ENCODE data around the gene FNBP1L. TPM values are rescaled to one million over a fixed set of nuclear protein-coding genes. Genes with fewer than 3 reads are reported as not detected.

The FNBP1L gene
- total RNA-seq, 8 experiments from 2014 or later = 4.8 to 189 (median 125) TPM

DNA sequence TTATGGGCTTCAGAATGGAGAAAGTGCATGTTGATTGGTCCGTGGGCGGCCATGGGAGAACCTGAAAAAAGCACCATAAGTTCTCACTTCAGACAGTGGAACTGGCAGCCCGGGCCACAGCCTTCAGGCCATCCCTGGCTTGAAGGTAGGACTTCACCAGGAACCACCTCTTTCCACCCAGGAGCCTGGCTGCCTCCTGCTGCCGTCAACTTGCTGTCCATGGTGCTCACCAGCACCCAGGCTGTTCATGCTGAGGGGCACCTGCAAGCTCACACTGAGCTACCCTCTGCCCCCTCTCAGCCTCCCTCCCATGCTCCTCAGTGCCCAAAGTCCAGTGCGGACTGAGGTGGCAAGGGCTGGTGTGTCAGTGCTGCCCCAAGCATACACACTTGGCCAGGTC, 12.9 kb upstream of the FNBP1L start:
- Histone ChIP-seq H3K4me1 (replicated peaks in 1 of 2) (no peaks in the 10 kb centered on the region), H3K27ac (no peak overlapping the region), H3K4me3 (no peak overlapping the region)
- in situ Hi-C loops (cut with MboI; ENCODE audit: low pct_unique_long_range_greater_than_20kb in 2 of 9, low sequenced_read_pairs in 9 of 9, unreplicated experiment in 9 of 9) = loop anchor here in 5 of 9 experiments (25.0 kb wide), 2 partner anchors 377 to 402 kb away; no protein-coding TSS in a partner anchor
- 73 to 96% (median 90%) methylated on average over 2 to 5 of the region's 5 CpGs; no CpG with 5 or more reads in 5 of the 10 experiments for WGBS, 10 experiments
- ATAC-seq (replicated peaks in 6 of 8) = peak in 1 of 8 experiments; percentile 49

DNA sequence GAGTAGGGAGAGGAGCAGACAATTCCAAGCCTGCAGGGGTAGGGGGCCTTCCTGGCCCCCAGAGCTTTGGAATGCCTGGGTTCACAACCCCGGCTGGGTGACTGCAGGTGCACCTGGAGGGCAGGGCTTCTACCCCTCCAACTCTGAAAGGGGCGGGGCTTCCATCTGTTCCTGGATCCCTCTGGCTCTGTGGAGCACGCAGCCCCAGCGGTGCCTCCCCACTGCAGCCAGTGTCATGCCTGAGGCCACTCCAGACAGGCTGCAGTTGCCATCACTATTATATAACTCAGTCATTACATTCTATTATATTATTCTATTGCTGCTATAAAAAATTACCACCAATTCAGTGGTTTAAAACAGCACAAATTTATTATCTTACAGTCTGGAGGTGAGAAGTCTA, 12.5 kb upstream of the FNBP1L start:
- WGBS, 10 experiments = 63 to 94% (median 80%) methylated on average over 1 to 4 of the region's 4 CpGs; no CpG with 5 or more reads in 3 of the 10 experiments
- in situ Hi-C loops (cut with MboI; ENCODE audit: low pct_unique_long_range_greater_than_20kb in 2 of 9, low sequenced_read_pairs in 9 of 9, unreplicated experiment in 9 of 9) = loop anchor here in 5 of 9 experiments (25.0 kb wide), 2 partner anchors 377 to 402 kb away; no protein-coding TSS in a partner anchor
- Histone ChIP-seq H3K27ac (no peak overlapping the region), H3K4me3 (no peak overlapping the region), H3K4me1 (replicated peaks in 1 of 2) (no peaks in the 10 kb centered on the region)
- peak in 2 of 8 experiments; percentile 13 to 20 for ATAC-seq (replicated peaks in 6 of 8)

DNA sequence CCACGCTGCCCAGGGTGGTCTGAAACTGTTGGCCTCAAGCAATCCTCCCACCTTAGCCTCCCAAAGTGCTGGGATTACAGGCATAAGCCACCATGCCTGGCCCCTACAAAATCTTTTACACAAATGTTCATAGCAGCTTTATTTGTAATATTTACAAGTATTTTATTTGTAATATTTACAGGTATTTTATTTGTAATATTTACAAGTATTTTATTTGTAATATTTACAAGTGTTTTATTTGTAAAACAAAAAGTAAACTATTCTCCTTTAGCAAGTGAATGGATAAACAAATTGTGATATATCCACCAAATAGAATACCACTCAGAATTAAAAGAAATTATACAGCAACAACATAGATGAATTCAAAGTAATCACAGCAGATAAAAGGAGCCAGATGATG, 11.4 kb upstream of the FNBP1L start:
- 0 to 100% (median 46%) methylated on average over 1 of the region's 1 CpG; no CpG with 5 or more reads in 4 of the 10 experiments for WGBS, 10 experiments
- Histone ChIP-seq H3K4me1 (replicated peaks in 1 of 2) (no peaks in the 10 kb centered on the region), H3K4me3 (no peak overlapping the region), H3K27ac (no peak overlapping the region)
- in situ Hi-C loops (cut with MboI; ENCODE audit: low pct_unique_long_range_greater_than_20kb in 2 of 9, low sequenced_read_pairs in 9 of 9, unreplicated experiment in 9 of 9) = loop anchor here in 5 of 9 experiments (25.0 kb wide), 2 partner anchors 376 to 401 kb away; no protein-coding TSS in a partner anchor
- no peak for ATAC-seq (replicated peaks in 6 of 8)

DNA sequence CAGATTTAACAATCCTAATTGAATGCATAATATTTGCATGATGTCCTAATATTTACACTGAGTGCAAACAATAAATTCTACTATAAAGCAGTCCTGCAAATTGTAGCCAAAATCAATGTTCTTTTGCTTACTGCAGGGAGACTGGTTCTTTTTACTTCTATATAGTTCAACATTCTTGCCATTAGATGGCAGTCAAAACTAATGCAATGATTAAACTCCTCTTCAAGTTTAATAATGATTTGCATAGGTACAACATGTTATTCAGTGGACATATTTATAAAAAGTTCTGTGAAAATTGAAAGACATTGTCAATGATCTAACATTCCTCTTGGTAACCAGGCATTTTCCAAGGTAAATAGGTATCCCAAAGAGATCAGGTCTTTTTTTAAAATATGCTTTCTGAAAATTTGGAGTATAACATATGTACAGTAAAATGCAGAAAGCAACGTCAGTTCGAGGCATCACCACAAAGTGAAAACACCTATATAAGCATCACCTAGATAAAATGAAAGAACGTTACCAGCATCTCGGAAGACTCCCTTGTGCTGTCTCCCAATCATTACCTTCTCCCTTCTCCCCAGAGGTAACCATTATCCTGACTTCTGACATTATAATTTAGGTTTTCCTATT, 9.8 kb upstream of the FNBP1L start:
- in situ Hi-C loops (cut with MboI; ENCODE audit: low pct_unique_long_range_greater_than_20kb in 2 of 9, low sequenced_read_pairs in 9 of 9, unreplicated experiment in 9 of 9) = loop anchor here in 5 of 9 experiments (25.0 kb wide), 2 partner anchors 374 to 399 kb away; no protein-coding TSS in a partner anchor

DNA sequence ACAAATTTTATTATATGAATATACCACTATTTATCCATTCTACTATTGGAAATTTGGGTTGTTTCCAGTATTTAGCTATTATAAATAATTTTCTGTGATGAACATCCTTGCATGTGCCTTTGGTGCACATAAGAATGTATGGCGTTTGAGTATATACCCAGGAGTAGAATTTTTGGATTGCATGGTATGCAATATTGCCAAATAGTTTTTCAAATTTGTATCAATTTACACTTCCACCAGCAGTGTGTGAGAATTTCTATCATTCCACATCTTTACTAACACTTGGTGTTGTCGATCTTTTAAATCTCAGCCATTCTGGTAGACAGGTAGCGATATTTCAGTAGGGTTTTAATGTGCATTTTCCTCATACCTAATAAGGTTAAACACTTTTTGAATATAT, 9.2 kb upstream of the FNBP1L start:
- in situ Hi-C loops (cut with MboI; ENCODE audit: low pct_unique_long_range_greater_than_20kb in 2 of 9, low sequenced_read_pairs in 9 of 9, unreplicated experiment in 9 of 9) = loop anchor here in 5 of 9 experiments (25.0 kb wide), 2 partner anchors 374 to 399 kb away; no protein-coding TSS in a partner anchor
- 38 to 85% (median 77%) methylated on average over 2 to 3 of the region's 3 CpGs for WGBS, 10 experiments
- peaks cover 0 to 5% of the 10 kb centered on the region in 2 donors for H3K4me1 ChIP-seq (replicated peaks in 1 of 2)

More for the DNA sequence above, 9.8 kb upstream of the FNBP1L start:
- Histone ChIP-seq H3K4me1 (replicated peaks in 1 of 2) (peaks cover 0 to 5% of the 10 kb centered on the region in 2 donors), H3K4me3 (no peak overlapping the region), H3K27ac (no peak overlapping the region)
- peak in 7 of 8 experiments; percentile 31 to 74 (median 50) for ATAC-seq (replicated peaks in 6 of 8)
- WGBS, 10 experiments = 0 to 63% (median 43%) methylated on average over 1 to 4 of the region's 4 CpGs

DNA sequence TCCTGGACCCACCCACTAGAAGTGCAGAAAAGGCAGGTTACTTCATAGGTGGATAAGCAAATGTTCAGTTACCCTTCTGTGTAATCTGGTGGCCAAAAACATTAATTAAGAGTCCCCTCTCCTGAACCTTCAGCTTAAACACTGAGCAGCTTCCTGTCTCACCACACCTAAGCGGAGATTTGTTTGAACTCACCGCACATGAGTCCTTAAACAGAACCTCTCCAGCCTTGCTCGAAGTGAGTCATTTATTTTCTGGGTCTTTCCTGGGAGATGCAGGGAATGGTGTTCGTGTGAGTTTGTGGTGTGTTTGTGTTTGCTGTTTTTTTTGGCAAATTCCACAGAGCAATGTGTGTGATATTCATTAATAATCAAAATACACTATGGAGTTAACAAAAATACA, 7.6 kb upstream of the FNBP1L start:
- H3K4me3 ChIP-seq = no peak overlapping the region
- ATAC-seq (replicated peaks in 6 of 8) = no peak
- 80 to 100% (median 93%) methylated on average over 1 to 4 of the region's 4 CpGs; no CpG with 5 or more reads in 1 of the 10 experiments for WGBS, 10 experiments
- H3K4me1 ChIP-seq (replicated peaks in 1 of 2) = peaks cover 0 to 5% of the 10 kb centered on the region in 2 donors
- no peak overlapping the region for H3K27ac ChIP-seq
- in situ Hi-C loops (cut with MboI; ENCODE audit: low pct_unique_long_range_greater_than_20kb in 2 of 9, low sequenced_read_pairs in 9 of 9, unreplicated experiment in 9 of 9) = loop anchor here in 5 of 9 experiments (25.0 kb wide), 2 partner anchors 372 to 397 kb away; no protein-coding TSS in a partner anchor

More for the DNA sequence above, 9.2 kb upstream of the FNBP1L start:
- no peak for ATAC-seq (replicated peaks in 6 of 8)
- no peak overlapping the region for H3K4me3 ChIP-seq
- no peak overlapping the region for H3K27ac ChIP-seq

DNA sequence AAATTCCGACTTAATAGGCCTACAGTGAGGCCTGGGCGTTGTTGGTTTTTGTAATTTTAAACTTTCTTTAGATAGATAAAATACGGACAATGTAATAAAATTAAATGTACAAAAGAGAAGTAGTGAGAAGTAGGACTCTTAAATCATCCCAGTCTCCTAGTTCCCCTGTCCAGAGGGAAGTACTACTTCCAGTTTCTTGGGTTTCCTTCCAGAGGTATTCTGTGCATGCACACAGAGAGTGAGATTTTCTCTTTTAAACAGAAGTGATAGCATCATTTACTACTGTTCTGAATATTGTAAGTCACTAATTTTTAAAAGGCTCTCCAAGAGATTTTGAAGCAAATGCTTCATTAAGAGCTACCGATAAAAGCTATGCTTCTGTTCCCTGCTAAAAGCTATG, 7.2 kb upstream of the FNBP1L start:
- no peak overlapping the region for H3K4me3 ChIP-seq
- no peak overlapping the region for H3K27ac ChIP-seq
- 74 to 95% (median 88%) methylated on average over 1 to 4 of the region's 4 CpGs for WGBS, 10 experiments
- in situ Hi-C loops (cut with MboI; ENCODE audit: low pct_unique_long_range_greater_than_20kb in 2 of 9, low sequenced_read_pairs in 9 of 9, unreplicated experiment in 9 of 9) = loop anchor here in 5 of 9 experiments (25.0 kb wide), 2 partner anchors 372 to 397 kb away; no protein-coding TSS in a partner anchor
- peaks cover 0 to 5% of the 10 kb centered on the region in 2 donors for H3K4me1 ChIP-seq (replicated peaks in 1 of 2)
- no peak for ATAC-seq (replicated peaks in 6 of 8)

DNA sequence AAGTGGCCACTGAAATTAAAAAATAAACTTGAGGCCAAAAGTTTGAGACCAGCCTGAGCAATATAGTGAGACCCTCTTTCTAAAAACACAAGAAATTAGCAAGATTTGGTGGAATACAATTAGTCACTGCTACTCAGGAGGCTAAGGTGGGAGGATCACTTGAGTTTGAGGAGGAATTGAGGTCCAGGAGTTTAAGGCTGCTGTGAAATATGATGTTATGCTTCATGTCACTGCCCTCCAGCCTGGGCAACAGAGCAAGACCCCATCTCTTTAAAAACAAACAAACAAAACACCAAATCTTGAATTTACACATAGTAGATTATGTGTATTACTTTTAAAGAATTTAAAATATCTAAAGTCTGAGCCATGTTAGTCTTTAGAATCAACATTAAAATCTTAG, 6.3 kb upstream of the FNBP1L start:
- no peak for ATAC-seq (replicated peaks in 6 of 8)
- H3K4me1 ChIP-seq (replicated peaks in 1 of 2) = peaks cover 0 to 5% of the 10 kb centered on the region in 2 donors
- in situ Hi-C loops (cut with MboI; ENCODE audit: low pct_unique_long_range_greater_than_20kb in 2 of 9, low sequenced_read_pairs in 9 of 9, unreplicated experiment in 9 of 9) = loop anchor here in 5 of 9 experiments (25.0 kb wide), 2 partner anchors 371 to 396 kb away; no protein-coding TSS in a partner anchor
- H3K27ac ChIP-seq = no peak overlapping the region
- no peak overlapping the region for H3K4me3 ChIP-seq

DNA sequence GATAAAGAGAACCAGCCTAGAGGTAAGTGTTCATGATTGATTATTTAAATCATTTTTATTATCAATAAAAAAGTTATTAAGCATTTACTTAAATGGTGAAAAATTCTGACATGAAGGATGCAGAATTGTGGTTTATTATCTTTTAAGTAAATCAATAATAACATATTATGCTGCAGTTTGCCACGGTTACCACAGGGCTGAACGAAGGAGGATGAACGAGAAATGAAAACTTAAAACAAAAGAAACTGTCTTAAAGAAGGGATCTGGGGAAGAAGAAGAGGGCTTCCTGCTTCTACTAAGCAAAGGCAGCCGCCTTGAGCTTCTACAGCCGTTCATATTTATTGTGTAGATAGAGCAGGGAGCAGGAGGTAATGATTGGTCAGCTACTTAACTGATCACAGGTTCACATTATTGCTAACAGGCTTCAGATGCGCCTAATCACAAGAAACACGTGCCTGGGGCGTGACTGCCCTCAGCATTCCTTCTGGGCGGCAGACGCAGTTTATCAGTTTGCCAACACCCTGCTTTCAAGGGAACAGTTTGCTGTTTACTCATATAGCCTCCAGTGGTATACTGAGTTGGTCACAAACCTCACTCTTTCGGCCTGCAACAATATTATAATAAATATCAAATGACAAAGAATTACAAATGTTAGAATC, 5.8 kb upstream of the FNBP1L start:
- peak in 5 of 8 experiments; percentile 39 to 77 (median 52) for ATAC-seq (replicated peaks in 6 of 8)
- in situ Hi-C loops (cut with MboI; ENCODE audit: low pct_unique_long_range_greater_than_20kb in 2 of 9, low sequenced_read_pairs in 9 of 9, unreplicated experiment in 9 of 9) = loop anchor here in 5 of 9 experiments (25.0 kb wide), 2 partner anchors 370 to 395 kb away; no protein-coding TSS in a partner anchor
- no peak overlapping the region for H3K27ac ChIP-seq
- H3K4me1 ChIP-seq (replicated peaks in 1 of 2) = peaks cover 0 to 6% of the 10 kb centered on the region in 2 donors
- no peak overlapping the region for H3K4me3 ChIP-seq
- 9 to 90% (median 70%) methylated on average over 2 to 11 of the region's 11 CpGs for WGBS, 10 experiments

DNA sequence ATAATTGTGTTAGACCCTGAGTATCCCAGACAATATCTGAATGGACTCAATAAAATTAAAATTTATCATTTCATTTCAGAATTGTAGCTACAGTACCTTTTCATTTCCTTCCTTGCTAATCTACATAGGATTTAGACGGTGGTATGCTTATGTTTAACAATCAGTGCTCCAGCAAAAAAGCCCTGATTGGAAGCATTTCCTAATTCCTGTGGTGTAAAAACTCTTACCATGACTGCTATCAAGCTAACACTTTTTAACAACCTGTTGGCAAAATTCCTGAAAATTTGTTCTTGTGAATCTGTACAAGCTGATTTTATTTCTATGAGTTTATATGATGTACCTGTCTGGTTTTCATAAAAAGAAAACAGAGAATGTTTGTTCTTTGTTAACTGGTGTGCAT, 5.2 kb upstream of the FNBP1L start:
- in situ Hi-C loops (cut with MboI; ENCODE audit: low pct_unique_long_range_greater_than_20kb in 2 of 9, low sequenced_read_pairs in 9 of 9, unreplicated experiment in 9 of 9) = loop anchor here in 5 of 9 experiments (25.0 kb wide), 2 partner anchors 370 to 395 kb away; no protein-coding TSS in a partner anchor
- ATAC-seq (replicated peaks in 6 of 8) = peak in 1 of 8 experiments; percentile 20
- H3K27ac ChIP-seq = no peak overlapping the region
- H3K4me3 ChIP-seq = no peak overlapping the region
- H3K4me1 ChIP-seq (replicated peaks in 1 of 2) = peaks cover 0 to 9% of the 10 kb centered on the region in 2 donors
- WGBS, 10 experiments = 14 to 100% (median 57%) methylated on average over 1 of the region's 1 CpG; no CpG with 5 or more reads in 1 of the 10 experiments

DNA sequence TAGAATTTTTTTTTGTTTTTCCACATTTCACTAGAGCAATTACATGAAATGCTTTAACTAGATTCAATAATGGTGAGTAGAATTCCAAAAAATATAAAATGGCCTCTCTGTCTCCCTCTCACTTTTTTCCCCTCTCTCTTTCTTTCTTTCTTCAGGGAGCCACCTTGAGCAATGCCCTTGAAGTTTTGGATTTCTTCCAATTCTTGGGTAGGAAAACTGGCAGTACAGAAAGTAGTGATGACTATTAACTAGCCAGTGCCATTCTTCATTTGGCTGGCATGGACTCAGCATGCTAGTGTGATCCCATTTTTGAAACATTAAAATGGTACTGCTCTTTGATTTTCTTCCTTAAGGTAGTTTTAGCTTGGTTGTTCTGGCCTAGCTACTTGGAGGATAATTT, 4.5 kb upstream of the FNBP1L start:
- Histone ChIP-seq H3K27ac (no peak overlapping the region), H3K4me3 (no peak overlapping the region), H3K4me1 (replicated peaks in 1 of 2) (peaks cover 0 to 9% of the 10 kb centered on the region in 2 donors)
- ATAC-seq (replicated peaks in 6 of 8) = no peak
- in situ Hi-C loops (cut with MboI; ENCODE audit: low pct_unique_long_range_greater_than_20kb in 2 of 9, low sequenced_read_pairs in 9 of 9, unreplicated experiment in 9 of 9) = loop anchor here in 5 of 9 experiments (25.0 kb wide), 2 partner anchors 369 to 394 kb away; no protein-coding TSS in a partner anchor

DNA sequence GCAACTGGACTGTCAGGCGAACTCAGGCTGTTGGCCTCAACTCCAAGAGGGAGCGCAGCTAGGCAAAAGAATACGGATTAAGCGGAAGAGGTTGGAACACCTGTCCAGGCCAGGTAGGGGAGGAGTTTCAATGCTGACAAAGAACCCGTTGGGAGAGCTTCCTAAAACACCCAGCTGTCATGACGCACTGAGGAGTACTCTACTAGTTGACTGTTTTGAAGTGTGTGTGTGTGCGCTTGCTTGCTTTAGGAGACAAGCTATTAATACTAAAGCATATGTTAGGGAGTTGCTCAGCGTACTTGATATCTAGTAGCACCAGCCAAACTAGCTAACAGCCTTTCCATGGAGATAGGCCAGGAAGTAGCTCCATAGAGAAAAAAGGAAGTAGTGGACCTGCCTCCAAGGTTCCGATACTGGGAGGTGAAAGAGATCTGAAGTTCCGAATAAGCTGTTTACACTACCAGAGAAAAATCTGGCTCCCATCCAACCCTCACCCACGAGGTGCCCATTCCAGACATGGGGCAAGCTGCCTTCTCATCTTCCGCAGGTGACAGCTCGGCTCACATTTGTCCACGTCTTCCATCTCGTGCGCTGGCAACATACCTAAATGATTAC, 974 bp upstream of the FNBP1L start:
- in situ Hi-C loops (cut with MboI; ENCODE audit: low pct_unique_long_range_greater_than_20kb in 2 of 9, low sequenced_read_pairs in 9 of 9, unreplicated experiment in 9 of 9) = loop anchor here in 5 of 9 experiments (25.0 kb wide), 2 partner anchors 365 to 390 kb away; no protein-coding TSS in a partner anchor
- no peak overlapping the region for H3K27ac ChIP-seq
- ATAC-seq (replicated peaks in 6 of 8) = no peak
- WGBS, 10 experiments = 40 to 91% (median 85%) methylated on average over 5 to 16 of the region's 16 CpGs; no CpG with 5 or more reads in 1 of the 10 experiments
- H3K4me1 ChIP-seq (replicated peaks in 1 of 2) = peaks cover 8 to 31% of the 10 kb centered on the region in 2 donors
- H3K4me3 ChIP-seq = peak overlapping the region; percentile 92 to 97 (median 92)

Measured in motor neuron (in vitro differentiated cells).